Measurements from ENCODE around the gene ABHD12. TPM values are rescaled to one million over a fixed set of nuclear protein-coding genes. Genes with fewer than 3 reads are reported as not detected.

The ABHD12 gene
- total and polyA plus RNA-seq, 2 donors (not counting 1 experiment from before 2014, with no cell fraction given), result 79.1 to 84.6 TPM

GRCh38 chr20:25287631-25288290, 102.9 kb downstream of the ABHD12 start:
- DNase-seq (ENCODE audit: low read depth in 2 of 2), result no peak
- Histone ChIP-seq H2AFZ (ENCODE audit: low read length) (no peak overlapping the region), H3K79me2 (ENCODE audit: control insufficient read depth, insufficient read depth, low read length) (no peaks in the 10 kb centered on the region), H4K20me1 (ENCODE audit: control insufficient read depth, extremely low read depth, insufficient read depth, low read length) (no peaks in the 10 kb centered on the region), H3K27me3 (ENCODE audit: control insufficient read depth, insufficient read depth, low read length) (no peaks in the 10 kb centered on the region), H3K4me3 (replicated peaks in 1 of 4; ENCODE audit: control extremely low read depth in 1 of 4, insufficient read depth in 1 of 4, low read depth in 3 of 4, low read length in 4 of 4) (no peak overlapping the region), H3K9ac (ENCODE audit: insufficient read depth, low read length) (no peak overlapping the region), H3K27ac (ENCODE audit: insufficient read depth, low read length) (no peak overlapping the region), H3K36me3 (ENCODE audit: control insufficient read depth, insufficient read depth, low read length) (peaks cover 40% of the 10 kb centered on the region), H3K9me3 (ENCODE audit: control insufficient read depth, insufficient read depth, low read depth, low read length) (no peaks in the 10 kb centered on the region), H3K4me2 (ENCODE audit: extremely low read depth, insufficient read depth, low read length) (no peak overlapping the region), H3K4me1 (ENCODE audit: control insufficient read depth, extremely low read depth, insufficient read depth, low read length) (no peaks in the 10 kb centered on the region)
- TF ChIP-seq CTCF (conservative IDR thresholded peaks at IDR 0.05 in 1 of 2, IDR thresholded peaks at IDR 0.05 in 1 of 2; ENCODE audit: low read depth in 1 of 2, low read length in 2 of 2) (no peak), EZH2 (IDR thresholded peaks at IDR 0.05; ENCODE audit: low read length, missing control alignments) (no peak)

GRCh38 chr20:25286917-25287316, 103.7 kb downstream of the ABHD12 start:
- Histone ChIP-seq H3K4me3 (replicated peaks in 1 of 4; ENCODE audit: control extremely low read depth in 1 of 4, insufficient read depth in 1 of 4, low read depth in 3 of 4, low read length in 4 of 4) (no peak overlapping the region), H3K9ac (ENCODE audit: insufficient read depth, low read length) (no peak overlapping the region), H4K20me1 (ENCODE audit: control insufficient read depth, extremely low read depth, insufficient read depth, low read length) (no peaks in the 10 kb centered on the region), H3K9me3 (ENCODE audit: control insufficient read depth, insufficient read depth, low read depth, low read length) (no peaks in the 10 kb centered on the region), H3K27ac (ENCODE audit: insufficient read depth, low read length) (no peak overlapping the region), H2AFZ (ENCODE audit: low read length) (no peak overlapping the region), H3K4me2 (ENCODE audit: extremely low read depth, insufficient read depth, low read length) (no peak overlapping the region), H3K4me1 (ENCODE audit: control insufficient read depth, extremely low read depth, insufficient read depth, low read length) (no peaks in the 10 kb centered on the region), H3K36me3 (ENCODE audit: control insufficient read depth, insufficient read depth, low read length) (peaks cover 35% of the 10 kb centered on the region), H3K79me2 (ENCODE audit: control insufficient read depth, insufficient read depth, low read length) (no peaks in the 10 kb centered on the region), H3K27me3 (ENCODE audit: control insufficient read depth, insufficient read depth, low read length) (no peaks in the 10 kb centered on the region)
- no peak for TF ChIP-seq EZH2 (IDR thresholded peaks at IDR 0.05; ENCODE audit: low read length, missing control alignments)
- no peak for TF ChIP-seq CTCF (conservative IDR thresholded peaks at IDR 0.05 in 1 of 2, IDR thresholded peaks at IDR 0.05 in 1 of 2; ENCODE audit: low read depth in 1 of 2, low read length in 2 of 2)
- no peak for DNase-seq (ENCODE audit: low read depth in 2 of 2)

GRCh38 chr20:25285856-25286798, 104.5 kb downstream of the ABHD12 start:
- no peak overlapping the region for H3K4me2 ChIP-seq (ENCODE audit: extremely low read depth, insufficient read depth, low read length)
- DNase-seq (ENCODE audit: low read depth in 2 of 2), result no peak
- no peak overlapping the region for H3K4me3 ChIP-seq (replicated peaks in 1 of 4; ENCODE audit: control extremely low read depth in 1 of 4, insufficient read depth in 1 of 4, low read depth in 3 of 4, low read length in 4 of 4)
- H3K9me3 ChIP-seq (ENCODE audit: control insufficient read depth, insufficient read depth, low read depth, low read length), result no peaks in the 10 kb centered on the region
- no peaks in the 10 kb centered on the region for H3K27me3 ChIP-seq (ENCODE audit: control insufficient read depth, insufficient read depth, low read length)
- H3K9ac ChIP-seq (ENCODE audit: insufficient read depth, low read length), result no peak overlapping the region
- no peaks in the 10 kb centered on the region for H4K20me1 ChIP-seq (ENCODE audit: control insufficient read depth, extremely low read depth, insufficient read depth, low read length)
- no peaks in the 10 kb centered on the region for H3K4me1 ChIP-seq (ENCODE audit: control insufficient read depth, extremely low read depth, insufficient read depth, low read length)
- H2AFZ ChIP-seq (ENCODE audit: low read length), result no peak overlapping the region
- peaks cover 33% of the 10 kb centered on the region for H3K36me3 ChIP-seq (ENCODE audit: control insufficient read depth, insufficient read depth, low read length)
- no peaks in the 10 kb centered on the region for H3K79me2 ChIP-seq (ENCODE audit: control insufficient read depth, insufficient read depth, low read length)
- no peak for TF ChIP-seq CTCF (conservative IDR thresholded peaks at IDR 0.05 in 1 of 2, IDR thresholded peaks at IDR 0.05 in 1 of 2; ENCODE audit: low read depth in 1 of 2, low read length in 2 of 2)
- no peak for TF ChIP-seq EZH2 (IDR thresholded peaks at IDR 0.05; ENCODE audit: low read length, missing control alignments)
- H3K27ac ChIP-seq (ENCODE audit: insufficient read depth, low read length), result no peak overlapping the region
